ENCODE data around the gene TFEC.

GRCh38 chr7:116030651-116031276, at the start of gene TFEC:
- no peak for TF ChIP-seq CTCF (IDR thresholded peaks at IDR 0.05)
- no peak for TF ChIP-seq ZFX (IDR thresholded peaks at IDR 0.05; ENCODE audit: borderline replicate concordance)
